Choroid plexus epithelial cell (primary cell): Measurements from ENCODE around the gene ST6GALNAC6.

Source experiments
- DNase-seq: peaks from one replicate; pipeline ENCODE4 v3.0.0-alpha.2; 2010; ENCODE audit warnings: low read depth
- H3K4me3 ChIP-seq: 2 replicates; pipeline ENCODE4 v1.5.1; 2011; ENCODE audit warnings: low read depth, mild to moderate bottlenecking, control low read depth, low read length, moderate library complexity
- TF ChIP-seq, protein P1 (sequence below): conservative IDR thresholded peaks from 2 replicates; pipeline ENCODE4 v1.5.1; 2011; ENCODE audit warnings: low read depth, mild to moderate bottlenecking, control low read depth, inconsistent platforms, low read length, moderate library complexity

ST6GALNAC6 gene

DNA sequence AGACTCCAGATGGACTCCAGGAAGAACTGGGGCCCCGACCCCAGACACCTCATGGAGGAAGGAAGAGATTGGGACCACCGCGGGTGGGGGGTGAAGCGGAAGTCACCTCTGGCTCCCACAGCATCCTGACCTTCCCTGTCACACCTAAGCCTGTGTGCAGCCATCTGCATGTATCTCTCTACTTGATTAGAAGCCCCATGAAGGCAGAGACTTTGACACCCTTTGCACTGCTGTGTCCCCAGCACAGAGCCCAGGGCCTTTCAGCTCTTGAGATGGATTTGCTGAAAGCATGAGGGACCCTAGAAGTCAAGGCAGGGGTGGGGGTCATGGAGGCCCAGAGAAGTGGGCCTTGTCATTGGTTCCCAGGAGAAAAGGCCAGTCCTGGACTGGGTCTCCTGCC lies 42.1 kb downstream of the ST6GALNAC6 start:
- H3K4me3 ChIP-seq: no peak overlapping the region
- TF ChIP-seq, protein P1, sequence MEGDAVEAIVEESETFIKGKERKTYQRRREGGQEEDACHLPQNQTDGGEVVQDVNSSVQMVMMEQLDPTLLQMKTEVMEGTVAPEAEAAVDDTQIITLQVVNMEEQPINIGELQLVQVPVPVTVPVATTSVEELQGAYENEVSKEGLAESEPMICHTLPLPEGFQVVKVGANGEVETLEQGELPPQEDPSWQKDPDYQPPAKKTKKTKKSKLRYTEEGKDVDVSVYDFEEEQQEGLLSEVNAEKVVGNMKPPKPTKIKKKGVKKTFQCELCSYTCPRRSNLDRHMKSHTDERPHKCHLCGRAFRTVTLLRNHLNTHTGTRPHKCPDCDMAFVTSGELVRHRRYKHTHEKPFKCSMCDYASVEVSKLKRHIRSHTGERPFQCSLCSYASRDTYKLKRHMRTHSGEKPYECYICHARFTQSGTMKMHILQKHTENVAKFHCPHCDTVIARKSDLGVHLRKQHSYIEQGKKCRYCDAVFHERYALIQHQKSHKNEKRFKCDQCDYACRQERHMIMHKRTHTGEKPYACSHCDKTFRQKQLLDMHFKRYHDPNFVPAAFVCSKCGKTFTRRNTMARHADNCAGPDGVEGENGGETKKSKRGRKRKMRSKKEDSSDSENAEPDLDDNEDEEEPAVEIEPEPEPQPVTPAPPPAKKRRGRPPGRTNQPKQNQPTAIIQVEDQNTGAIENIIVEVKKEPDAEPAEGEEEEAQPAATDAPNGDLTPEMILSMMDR: no peak
- DNase-seq: no peak

DNA sequence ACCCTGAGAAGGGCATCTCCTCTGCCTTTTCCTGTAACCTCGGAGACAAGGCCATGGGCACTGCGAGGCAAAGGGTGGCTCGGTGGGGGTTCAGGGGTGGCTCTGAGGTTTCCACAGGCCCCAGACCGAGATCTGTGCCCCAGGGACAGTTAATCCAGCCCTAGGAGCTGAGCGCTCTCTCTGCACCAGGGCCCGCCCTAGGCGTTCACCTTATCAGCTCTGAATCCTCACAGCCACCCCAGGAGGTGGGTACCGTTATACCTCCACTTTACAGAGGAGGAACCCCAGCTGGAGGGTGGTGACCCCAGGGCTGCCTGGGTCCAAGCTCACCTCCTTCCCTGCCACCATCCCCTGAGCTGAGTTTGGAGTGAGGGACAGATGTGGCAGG lies 42.7 kb downstream of the ST6GALNAC6 start:
- no peak overlapping the region for H3K4me3 ChIP-seq
- TF ChIP-seq, protein P1: no peak
- DNase-seq: no peak

DNA sequence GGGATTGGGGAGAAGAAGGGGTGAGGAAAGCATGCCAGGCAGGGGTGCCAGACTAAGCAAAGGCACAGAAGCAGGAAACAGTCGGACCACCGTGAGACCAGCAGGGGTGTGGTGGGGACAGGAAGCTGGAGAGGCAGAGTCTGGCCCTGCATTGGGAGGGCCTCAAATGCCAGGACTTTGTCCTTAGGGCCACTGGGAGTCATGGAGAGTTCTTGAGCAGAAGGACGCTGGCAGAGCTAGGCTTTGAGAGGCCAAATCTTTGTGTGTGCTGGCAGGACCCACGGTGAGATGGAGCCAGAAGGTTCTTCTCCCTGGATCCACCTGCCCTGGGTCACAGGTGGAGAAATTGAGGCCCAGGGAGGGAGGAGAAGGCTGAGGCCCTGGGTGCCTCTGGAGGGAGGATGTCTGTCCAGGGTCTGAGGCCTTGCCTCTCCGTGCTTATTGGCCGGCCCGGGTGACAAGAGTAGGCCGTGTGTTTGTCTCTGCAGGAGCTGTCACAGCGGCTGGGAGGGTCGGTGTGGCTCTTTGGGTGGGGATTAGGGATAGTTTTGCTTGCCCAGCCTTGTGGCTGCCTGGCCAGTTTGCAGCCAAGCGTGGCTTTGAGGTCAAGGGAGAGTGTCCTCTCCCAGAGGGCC lies 43.2 kb downstream of the ST6GALNAC6 start:
- no peak for DNase-seq
- TF ChIP-seq, protein P1: no peak

DNA sequence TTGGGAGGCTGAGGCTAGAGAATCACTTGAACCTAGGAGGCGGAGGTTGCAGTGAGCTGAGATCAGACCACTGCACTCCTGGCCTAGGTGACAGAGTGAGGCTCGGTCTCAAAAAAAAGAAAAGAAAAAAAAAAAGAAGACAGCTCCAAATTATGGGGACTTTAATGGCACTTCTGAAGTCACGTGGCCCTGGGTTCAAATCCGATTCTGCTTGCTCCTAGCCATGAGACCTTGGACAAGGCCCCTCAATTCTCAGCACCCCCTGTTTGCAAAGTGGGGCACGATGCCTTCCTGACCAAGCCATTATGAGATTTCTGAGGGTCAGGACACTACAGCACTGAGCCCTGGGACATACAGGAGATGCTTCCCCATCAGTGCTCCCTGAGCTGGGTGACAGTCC lies 43.9 kb downstream of the ST6GALNAC6 start:
- no peak for DNase-seq
- TF ChIP-seq, protein P1: no peak
- no peak overlapping the region for H3K4me3 ChIP-seq

More for the DNA sequence above, 43.2 kb downstream of the ST6GALNAC6 start:
- H3K4me3 ChIP-seq: no peak overlapping the region

DNA sequence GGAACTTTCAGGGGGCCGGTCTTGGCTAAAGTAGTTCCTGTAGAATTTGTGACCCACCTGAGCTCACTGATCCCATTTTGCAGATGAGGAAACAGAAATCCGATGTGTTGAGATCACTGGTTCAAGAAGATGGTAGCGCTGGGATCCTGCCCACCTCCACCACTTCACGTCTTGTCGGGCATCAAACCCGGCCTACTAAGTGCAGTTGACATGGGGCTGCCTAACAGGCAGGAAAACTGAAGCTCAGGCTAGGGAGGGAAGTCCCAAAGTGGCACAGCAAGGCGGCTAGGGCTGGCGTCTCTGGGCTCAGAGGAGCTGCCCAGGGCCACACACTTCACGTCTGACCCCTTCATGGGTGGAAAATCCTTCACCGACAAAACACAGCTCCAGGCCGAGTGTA lies 44.4 kb downstream of the ST6GALNAC6 start:
- DNase-seq: no peak
- TF ChIP-seq, protein P1: no peak
- no peak overlapping the region for H3K4me3 ChIP-seq

DNA sequence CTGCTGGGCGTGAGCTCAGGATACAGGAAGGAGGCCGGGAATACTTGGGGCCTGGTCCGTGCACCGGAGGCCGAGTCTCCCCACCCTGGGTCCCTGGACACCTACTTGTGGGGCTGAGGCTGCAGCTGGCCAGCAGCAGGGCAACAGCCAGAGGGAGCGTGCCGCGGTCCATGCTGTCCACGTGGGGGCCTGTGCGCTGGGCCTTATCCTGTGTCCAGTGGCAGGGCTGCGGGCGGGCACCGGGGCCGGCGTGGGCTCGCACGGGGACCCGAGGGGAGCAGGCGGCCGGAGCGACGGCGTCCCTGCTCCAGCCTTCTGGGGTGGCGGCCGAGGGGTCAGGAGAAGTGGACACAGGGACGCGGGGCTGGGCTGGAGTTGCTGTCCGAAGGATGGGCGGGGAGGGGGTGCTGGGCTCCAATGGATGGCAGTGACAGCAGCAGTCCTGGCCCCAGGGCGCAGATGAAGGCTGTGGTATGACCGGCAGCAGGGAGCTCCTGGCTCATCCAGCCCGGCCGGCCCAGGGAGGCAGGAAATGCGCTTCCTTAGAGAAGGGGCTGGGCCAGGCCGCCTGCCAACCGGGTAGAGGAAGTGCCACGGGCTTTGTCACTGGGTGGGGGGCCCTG lies 45.1 kb downstream of the ST6GALNAC6 start, which contains the start of gene ENG:
ENG (minus strand) TSS at position 475 of the 623 bp plus-strand sequence; CDS start at position 172, 303 bp downstream.
- peak; percentile 55 for DNase-seq
- TF ChIP-seq, protein P1: no peak
- H3K4me3 ChIP-seq: peak within 1 kb of the TSS; percentile 65
